ENCODE measurements around the gene PPP1R13L.

GRCh38 chr19:45451131-45451849, 46.4 kb upstream of the PPP1R13L start:
- TF ChIP-seq POLR2A (IDR thresholded peaks at IDR 0.05; ENCODE audit: low read depth) (no peak), POLR2AphosphoS5 (IDR thresholded peaks at IDR 0.05) (peak in 1 of 2 donors; percentile 53)
- TF ChIP-seq, protein P1, sequence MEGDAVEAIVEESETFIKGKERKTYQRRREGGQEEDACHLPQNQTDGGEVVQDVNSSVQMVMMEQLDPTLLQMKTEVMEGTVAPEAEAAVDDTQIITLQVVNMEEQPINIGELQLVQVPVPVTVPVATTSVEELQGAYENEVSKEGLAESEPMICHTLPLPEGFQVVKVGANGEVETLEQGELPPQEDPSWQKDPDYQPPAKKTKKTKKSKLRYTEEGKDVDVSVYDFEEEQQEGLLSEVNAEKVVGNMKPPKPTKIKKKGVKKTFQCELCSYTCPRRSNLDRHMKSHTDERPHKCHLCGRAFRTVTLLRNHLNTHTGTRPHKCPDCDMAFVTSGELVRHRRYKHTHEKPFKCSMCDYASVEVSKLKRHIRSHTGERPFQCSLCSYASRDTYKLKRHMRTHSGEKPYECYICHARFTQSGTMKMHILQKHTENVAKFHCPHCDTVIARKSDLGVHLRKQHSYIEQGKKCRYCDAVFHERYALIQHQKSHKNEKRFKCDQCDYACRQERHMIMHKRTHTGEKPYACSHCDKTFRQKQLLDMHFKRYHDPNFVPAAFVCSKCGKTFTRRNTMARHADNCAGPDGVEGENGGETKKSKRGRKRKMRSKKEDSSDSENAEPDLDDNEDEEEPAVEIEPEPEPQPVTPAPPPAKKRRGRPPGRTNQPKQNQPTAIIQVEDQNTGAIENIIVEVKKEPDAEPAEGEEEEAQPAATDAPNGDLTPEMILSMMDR (IDR thresholded peaks at IDR 0.05), result no peak

All from esophagus muscularis mucosa (tissue), 3 donors.